ENCODE measurements around the gene TSACC.

The TSACC gene

DNA sequence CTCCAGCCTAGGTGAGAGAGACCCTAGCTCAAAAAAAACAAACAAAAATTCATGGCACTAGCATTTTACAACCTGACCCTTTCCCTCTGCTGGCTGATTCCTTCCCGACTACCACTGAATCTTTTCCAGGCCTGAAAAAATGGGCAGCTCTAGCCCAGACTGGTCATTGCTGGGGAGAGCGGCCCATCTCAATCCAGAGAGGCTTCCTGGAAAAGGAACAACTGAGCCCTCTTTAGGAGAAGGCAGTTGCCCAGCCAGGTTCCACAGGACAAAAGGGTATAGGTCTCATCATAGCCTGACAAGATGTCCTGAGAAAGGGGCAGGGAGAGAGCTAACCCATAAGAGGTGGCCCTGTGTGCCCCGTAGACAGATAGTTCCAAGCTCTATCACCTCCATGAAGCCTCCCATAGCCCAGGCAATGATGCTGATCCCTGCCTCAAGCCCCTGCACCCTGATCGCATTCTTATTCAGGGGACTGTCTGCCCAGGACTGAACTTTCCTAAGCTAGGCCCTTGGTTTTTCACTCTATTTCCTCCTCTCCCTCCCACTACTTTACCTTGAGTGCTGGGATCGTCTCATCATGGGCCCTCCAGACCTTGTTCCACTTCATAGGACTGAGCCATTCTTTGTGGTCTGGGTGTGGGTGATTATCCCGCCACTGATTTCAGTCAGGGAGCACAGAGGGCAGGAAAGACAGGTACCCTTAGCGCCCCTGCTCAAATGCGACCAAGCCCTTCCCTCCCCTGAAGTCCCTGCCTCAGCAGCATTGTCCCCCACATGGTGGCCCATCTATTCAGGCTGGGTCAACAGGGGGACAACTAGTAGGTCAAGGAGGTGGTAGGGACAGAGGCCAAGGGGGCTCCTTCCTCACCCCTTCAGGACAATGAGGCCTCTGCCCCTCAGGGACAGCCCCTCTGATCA lies 48.9 kb downstream of the TSACC start:
- no peak for DNase-seq
- Mint-ChIP-seq H3K27me3 (peaks cover 24 to 63% of the 10 kb centered on the region in 2 donors), H3K36me3 (ENCODE audit: insufficient read depth) (no peaks in the 10 kb centered on the region), H3K4me3 (no peak overlapping the region), H3K9me3 (no peaks in the 10 kb centered on the region), H3K4me1 (ENCODE audit: low read depth in 2 of 2) (peaks cover 5 to 6% of the 10 kb centered on the region in 2 donors), H3K27ac (no peak overlapping the region)
- no peak for ATAC-seq (replicated peaks)

DNA sequence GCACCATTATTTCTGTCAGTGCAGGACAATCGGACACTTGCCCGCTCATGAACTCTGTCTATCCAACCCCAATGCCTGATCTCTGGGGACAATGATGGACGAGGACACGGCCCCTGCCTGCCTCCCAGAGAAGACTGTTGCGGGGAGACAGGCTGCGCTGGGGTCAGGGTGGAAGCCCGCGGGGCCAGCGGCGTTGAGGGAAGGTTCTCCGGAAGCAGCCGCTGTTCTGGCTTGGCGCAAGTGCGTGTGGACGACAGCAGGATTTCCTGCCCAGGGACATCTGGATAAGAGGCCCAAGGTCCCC lies 49.5 kb downstream of the TSACC start:
- no peak for DNase-seq

GRCh38 chr1:156388174-156389137 lies 50.1 kb downstream of the TSACC start:
- H3K36me3 Mint-ChIP-seq (ENCODE audit: insufficient read depth): no peaks in the 10 kb centered on the region
- H3K27me3 Mint-ChIP-seq: peaks cover 24 to 70% of the 10 kb centered on the region in 2 donors
- H3K27ac Mint-ChIP-seq: no peak overlapping the region
- ATAC-seq (replicated peaks) (no peak), DNase-seq (no peak)
- H3K4me3 Mint-ChIP-seq: no peak overlapping the region
- H3K4me1 Mint-ChIP-seq (ENCODE audit: low read depth in 2 of 2): peaks cover 5 to 6% of the 10 kb centered on the region in 2 donors
- H3K9me3 Mint-ChIP-seq: no peaks in the 10 kb centered on the region

More for the DNA sequence above, 49.5 kb downstream of the TSACC start:
- H3K4me1 Mint-ChIP-seq (ENCODE audit: low read depth in 2 of 2): peaks cover 5 to 6% of the 10 kb centered on the region in 2 donors
- ATAC-seq (replicated peaks): no peak
- no peaks in the 10 kb centered on the region for H3K9me3 Mint-ChIP-seq
- peaks cover 24 to 69% of the 10 kb centered on the region in 2 donors for H3K27me3 Mint-ChIP-seq
- no peak overlapping the region for H3K27ac Mint-ChIP-seq
- no peaks in the 10 kb centered on the region for H3K36me3 Mint-ChIP-seq (ENCODE audit: insufficient read depth)
- H3K4me3 Mint-ChIP-seq: no peak overlapping the region

DNA sequence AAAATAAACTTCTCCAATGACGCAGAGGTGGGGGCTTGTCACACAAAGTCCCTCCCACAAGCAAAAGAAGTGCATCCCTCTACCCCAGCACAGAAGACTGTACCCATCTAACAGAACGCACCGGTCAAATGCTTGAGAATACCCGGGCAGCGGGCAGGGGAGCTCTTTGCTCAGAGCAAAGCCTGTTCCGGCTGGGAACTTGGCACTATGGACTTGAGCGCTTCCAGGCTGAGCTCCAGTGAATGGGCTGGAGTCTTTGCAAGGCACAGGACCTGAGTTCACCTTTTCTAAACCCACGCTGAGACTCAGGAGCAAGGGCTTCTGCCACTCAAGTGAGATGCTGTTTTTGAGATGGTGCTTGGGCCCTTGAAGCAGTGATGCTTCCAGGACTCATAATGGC lies 51.0 kb downstream of the TSACC start:
- no peak overlapping the region for H3K27ac Mint-ChIP-seq
- no peaks in the 10 kb centered on the region for H3K36me3 Mint-ChIP-seq (ENCODE audit: insufficient read depth)
- ATAC-seq (replicated peaks) (no peak), DNase-seq (no peak)
- H3K9me3 Mint-ChIP-seq: no peaks in the 10 kb centered on the region
- peaks cover 5 to 6% of the 10 kb centered on the region in 2 donors for H3K4me1 Mint-ChIP-seq (ENCODE audit: low read depth in 2 of 2)
- H3K4me3 Mint-ChIP-seq: no peak overlapping the region
- peaks cover 24 to 71% of the 10 kb centered on the region in 2 donors for H3K27me3 Mint-ChIP-seq

DNA sequence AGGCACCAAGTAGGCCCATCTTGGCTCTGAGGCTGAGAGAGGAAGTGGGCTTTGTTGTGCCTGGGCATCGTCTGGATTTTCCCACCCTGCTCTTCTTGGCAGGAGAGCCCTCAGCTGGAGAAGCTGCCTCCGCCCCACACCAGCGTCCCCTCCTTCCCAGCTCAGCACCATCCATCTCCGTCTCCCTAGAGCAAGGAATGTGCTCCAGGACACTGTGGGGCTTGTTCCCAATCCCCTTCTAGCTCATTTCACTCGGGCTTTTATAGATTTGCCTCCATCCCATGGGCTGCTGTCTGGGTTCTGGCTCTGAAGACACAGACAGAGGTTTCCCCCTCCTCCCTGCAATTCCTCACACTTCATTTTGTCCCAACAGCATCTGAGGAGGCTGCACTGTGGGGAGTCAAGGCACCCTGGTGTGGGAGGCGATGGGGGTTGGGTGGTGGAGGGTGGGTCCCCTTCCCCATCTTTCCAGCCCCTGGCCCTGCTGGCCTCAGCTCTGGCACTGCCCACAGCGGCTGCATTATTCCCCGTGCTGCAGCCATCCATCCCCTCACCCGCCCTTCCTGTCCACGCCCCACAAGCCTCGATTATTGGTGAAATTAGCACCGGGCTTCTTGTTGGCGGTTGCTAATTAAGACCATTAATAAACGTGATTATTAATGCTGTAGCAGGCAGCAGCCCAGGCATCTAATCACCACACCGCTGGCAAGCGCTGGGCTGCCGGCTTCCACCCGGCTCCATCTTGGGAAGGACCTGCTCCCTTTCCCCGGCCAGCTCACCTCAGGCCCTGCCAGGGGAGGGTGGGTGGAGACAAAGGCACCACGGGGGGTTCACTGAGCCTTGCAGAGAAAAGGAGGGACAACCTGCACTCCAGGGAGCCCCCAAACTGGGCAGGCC lies 52.4 kb downstream of the TSACC start:
- peaks cover 3 to 4% of the 10 kb centered on the region in 2 donors for H3K4me1 Mint-ChIP-seq (ENCODE audit: low read depth in 2 of 2)
- no peak for DNase-seq
- ATAC-seq (replicated peaks): no peak
- H3K4me3 Mint-ChIP-seq: no peak overlapping the region
- no peaks in the 10 kb centered on the region for H3K9me3 Mint-ChIP-seq
- no peaks in the 10 kb centered on the region for H3K36me3 Mint-ChIP-seq (ENCODE audit: insufficient read depth)
- H3K27ac Mint-ChIP-seq: no peak overlapping the region
- peaks cover 29 to 75% of the 10 kb centered on the region in 2 donors for H3K27me3 Mint-ChIP-seq

- no peak overlapping the region for H3K4me3 Mint-ChIP-seq
- DNase-seq (no peak), ATAC-seq (replicated peaks) (no peak)
- H3K27me3 Mint-ChIP-seq: peaks cover 29 to 71% of the 10 kb centered on the region in 2 donors
- no peaks in the 10 kb centered on the region for H3K9me3 Mint-ChIP-seq
- no peaks in the 10 kb centered on the region for H3K4me1 Mint-ChIP-seq (ENCODE audit: low read depth in 2 of 2)
- H3K27ac Mint-ChIP-seq: no peak overlapping the region
- no peaks in the 10 kb centered on the region for H3K36me3 Mint-ChIP-seq (ENCODE audit: insufficient read depth)
Observed at GRCh38 chr1:156391366-156391677, 53.0 kb downstream of the TSACC start.

GRCh38 chr1:156391701-156392100 lies 53.4 kb downstream of the TSACC start:
- no peak for DNase-seq
- Mint-ChIP-seq H3K36me3 (ENCODE audit: insufficient read depth) (no peaks in the 10 kb centered on the region), H3K9me3 (no peaks in the 10 kb centered on the region), H3K4me3 (no peak overlapping the region), H3K27me3 (peaks cover 29 to 68% of the 10 kb centered on the region in 2 donors), H3K27ac (no peak overlapping the region), H3K4me1 (ENCODE audit: low read depth in 2 of 2) (no peaks in the 10 kb centered on the region)
- ATAC-seq (replicated peaks): no peak

- peaks cover 27 to 60% of the 10 kb centered on the region in 2 donors for H3K27me3 Mint-ChIP-seq
- no peak for ATAC-seq (replicated peaks)
- no peak for DNase-seq
- H3K4me1 Mint-ChIP-seq (ENCODE audit: low read depth in 2 of 2): no peaks in the 10 kb centered on the region
- H3K9me3 Mint-ChIP-seq: no peaks in the 10 kb centered on the region
- no peak overlapping the region for H3K4me3 Mint-ChIP-seq
- H3K27ac Mint-ChIP-seq: no peak overlapping the region
- no peaks in the 10 kb centered on the region for H3K36me3 Mint-ChIP-seq (ENCODE audit: insufficient read depth)
Observed at GRCh38 chr1:156392452-156392853, 54.1 kb downstream of the TSACC start.

DNA sequence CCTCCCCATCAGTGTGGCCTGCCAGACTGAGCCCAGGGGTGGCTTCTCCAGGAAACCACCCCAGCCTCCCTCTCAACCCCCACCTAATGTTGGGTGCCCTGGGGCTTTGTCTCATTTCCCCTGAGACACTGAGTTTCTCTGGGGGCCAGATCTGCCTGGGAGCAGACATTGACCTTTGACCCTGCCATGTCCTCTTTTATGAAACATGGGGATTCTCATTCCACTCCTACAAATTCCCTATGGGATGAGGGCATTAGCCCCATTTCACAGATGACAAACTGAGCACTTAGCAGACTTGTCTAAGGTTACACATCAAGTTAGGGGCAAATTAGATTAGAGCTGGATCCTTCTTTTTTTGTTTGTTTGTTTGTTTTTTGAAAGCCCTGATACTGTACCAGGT lies 54.8 kb downstream of the TSACC start:
- H3K27me3 Mint-ChIP-seq: peaks cover 20 to 54% of the 10 kb centered on the region in 2 donors
- no peaks in the 10 kb centered on the region for H3K9me3 Mint-ChIP-seq
- H3K4me1 Mint-ChIP-seq (ENCODE audit: low read depth in 2 of 2): no peaks in the 10 kb centered on the region
- H3K36me3 Mint-ChIP-seq (ENCODE audit: insufficient read depth): no peaks in the 10 kb centered on the region
- no peak for ATAC-seq (replicated peaks)
- no peak overlapping the region for H3K27ac Mint-ChIP-seq
- DNase-seq: no peak
- H3K4me3 Mint-ChIP-seq: no peak overlapping the region

GRCh38 chr1:156394082-156394481 lies 55.8 kb downstream of the TSACC start:
- H3K4me1 Mint-ChIP-seq (ENCODE audit: low read depth in 2 of 2): no peaks in the 10 kb centered on the region
- ATAC-seq (replicated peaks) (no peak), DNase-seq (no peak)
- H3K27ac Mint-ChIP-seq: no peak overlapping the region
- H3K4me3 Mint-ChIP-seq: no peak overlapping the region
- H3K27me3 Mint-ChIP-seq: peaks cover 14 to 44% of the 10 kb centered on the region in 2 donors
- no peaks in the 10 kb centered on the region for H3K9me3 Mint-ChIP-seq
- H3K36me3 Mint-ChIP-seq (ENCODE audit: insufficient read depth): no peaks in the 10 kb centered on the region

DNA sequence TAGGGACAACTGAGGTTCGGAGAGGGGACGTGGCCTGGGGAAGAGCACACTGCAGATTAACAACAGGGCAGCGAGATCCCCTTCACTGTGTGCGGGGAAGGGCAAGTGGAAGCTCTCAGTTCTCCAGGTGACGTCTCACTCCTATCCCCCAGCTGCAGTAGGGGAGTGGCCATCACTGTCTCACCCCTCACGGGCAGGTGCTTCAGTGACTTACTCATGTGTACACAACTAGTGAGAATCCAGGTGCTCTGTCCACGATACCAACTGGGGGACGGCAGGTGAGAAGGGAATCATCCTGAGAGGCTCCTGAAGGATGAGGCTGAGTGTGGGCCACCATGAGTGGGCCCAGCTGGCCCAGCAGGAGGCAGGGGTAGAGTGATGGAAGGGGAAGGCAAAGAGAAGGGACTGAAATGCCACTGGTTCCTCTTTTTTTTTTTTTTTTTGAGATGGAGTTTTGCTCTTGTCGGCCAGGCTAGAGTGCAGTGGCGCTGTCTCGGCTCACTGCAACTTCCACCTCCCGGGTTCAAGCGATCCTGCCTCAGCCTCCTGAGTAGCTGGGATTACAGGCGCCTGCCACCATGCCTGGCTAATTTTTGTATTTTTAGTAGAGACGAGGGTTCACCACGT lies 56.6 kb downstream of the TSACC start:
- H3K4me1 Mint-ChIP-seq (ENCODE audit: low read depth in 2 of 2): no peaks in the 10 kb centered on the region
- H3K27me3 Mint-ChIP-seq: peaks cover 17 to 43% of the 10 kb centered on the region in 2 donors
- no peak for ATAC-seq (replicated peaks)
- no peaks in the 10 kb centered on the region for H3K36me3 Mint-ChIP-seq (ENCODE audit: insufficient read depth)
- no peak overlapping the region for H3K4me3 Mint-ChIP-seq
- DNase-seq: no peak
- H3K27ac Mint-ChIP-seq: no peak overlapping the region
- no peaks in the 10 kb centered on the region for H3K9me3 Mint-ChIP-seq

Measured in effector memory CD8-positive, alpha-beta T cell (primary cell).